Measurements from ENCODE around the gene NDUFB10.
A peak's percentile ranks its signal among the peaks of the same experiment; 100 is the strongest.
"Not testable (repeated sequence)": the region's sequence is repeated elsewhere in the genome, so short reads cannot be mapped to it uniquely, and the experiment has no call there.

Gene NDUFB10

GRCh38 chr16:1924095-1924494 is 35.2 kb upstream of the NDUFB10 start:
- DNase-seq (ENCODE audit: low read depth): no peak

- DNase-seq (ENCODE audit: low read depth): no peak
Measured at GRCh38 chr16:1926271-1926670, 33.1 kb upstream of the NDUFB10 start.

- DNase-seq (ENCODE audit: low read depth): peak; percentile 13
Measured at GRCh38 chr16:1929105-1929504, 30.2 kb upstream of the NDUFB10 start.

GRCh38 chr16:1929578-1930337 is 29.6 kb upstream of the NDUFB10 start:
- peak; percentile 94 for DNase-seq (ENCODE audit: low read depth)

GRCh38 chr16:1930338-1930720 is 29.0 kb upstream of the NDUFB10 start:
- no peak for DNase-seq (ENCODE audit: low read depth)

GRCh38 chr16:1932050-1933028 is 27.0 kb upstream of the NDUFB10 start:
- no peak for DNase-seq (ENCODE audit: low read depth)

GRCh38 chr16:1933097-1933661 is 26.2 kb upstream of the NDUFB10 start:
- no peak for DNase-seq (ENCODE audit: low read depth)

- DNase-seq (ENCODE audit: low read depth): no peak
Measured at GRCh38 chr16:1936945-1937479, 22.3 kb upstream of the NDUFB10 start.

GRCh38 chr16:1938316-1938715 is 21.0 kb upstream of the NDUFB10 start:
- DNase-seq (ENCODE audit: low read depth): no peak

GRCh38 chr16:1938910-1939309 is 20.4 kb upstream of the NDUFB10 start:
- DNase-seq (ENCODE audit: low read depth): no peak

- not testable (repeated sequence) for DNase-seq (ENCODE audit: low read depth)
Measured at GRCh38 chr16:1939833-1940232, 19.5 kb upstream of the NDUFB10 start.

- DNase-seq (ENCODE audit: low read depth): no peak
Measured at GRCh38 chr16:1940273-1941161, 18.8 kb upstream of the NDUFB10 start.

- DNase-seq (ENCODE audit: low read depth): no peak
Measured at GRCh38 chr16:1941162-1942046, 17.9 kb upstream of the NDUFB10 start.

- no peak for DNase-seq (ENCODE audit: low read depth)
Measured at GRCh38 chr16:1942047-1942809, 17.1 kb upstream of the NDUFB10 start.

- DNase-seq (ENCODE audit: low read depth): peak; percentile 100
Measured at GRCh38 chr16:1942810-1943726, 16.3 kb upstream of the NDUFB10 start, which contains the start of gene MSRB1. MSRB1 (minus strand) TSS chr16:1943199; CDS start chr16:1943156, 43 bp downstream.

- DNase-seq (ENCODE audit: low read depth): no peak
Measured at GRCh38 chr16:1944612-1945199, 14.6 kb upstream of the NDUFB10 start.

- DNase-seq (ENCODE audit: low read depth): no peak
Measured at GRCh38 chr16:1945559-1946391, 13.6 kb upstream of the NDUFB10 start.

Data from activated T-cell treated with anti-CD3 and anti-CD28 coated beads for 48 hours (primary cell).